Naive B cell (primary cell): ENCODE measurements around the gene CNGA3. TPM values are rescaled to one million over a fixed set of nuclear protein-coding genes. Genes with fewer than 3 reads are reported as not detected.

Experiments used
- ATAC-seq, 2 donors: fragments of 150-1000 bp; cut with Tn5 transposase; 2 replicates each; pipeline ENCODE4 v1.10.0; 2021; ENCODE audit warnings: low read depth in 2 of 2, mild to moderate bottlenecking in 2 of 2, moderate library complexity in 2 of 2
- DNase-seq: peaks from one replicate; pipeline ENCODE4 v3.0.0; 2022
- H3K27ac Mint-ChIP-seq, 6 donors: one replicate each; pipeline ENCODE4 v1.8.0; 2020 to 2022; ENCODE audit warnings: mild to moderate bottlenecking in 6 of 6, mixed read lengths in 6 of 6, moderate library complexity in 5 of 6, inconsistent platforms in 2 of 6
- H3K27me3 Mint-ChIP-seq, 3 donors: one replicate each; pipeline ENCODE4 v1.8.0; 2021 to 2022; ENCODE audit warnings: mixed read lengths in 3 of 3, mild to moderate bottlenecking in 1 of 3
- H3K36me3 Mint-ChIP-seq, 2 donors: one replicate each; pipeline ENCODE4 v1.8.0; 2020 to 2022; ENCODE audit warnings: mixed read lengths in 2 of 2, inconsistent platforms in 1 of 2, mild to moderate bottlenecking in 1 of 2
- H3K4me1 Mint-ChIP-seq, 3 donors: one replicate each; pipeline ENCODE4 v1.8.0; 2020 to 2022; ENCODE audit warnings: mixed read lengths in 3 of 3, inconsistent platforms in 1 of 3, mild to moderate bottlenecking in 1 of 3, moderate library complexity in 1 of 3
- H3K4me3 Mint-ChIP-seq, 8 donors: one replicate each; pipeline ENCODE4 v1.8.0; 2020 to 2022; ENCODE audit warnings: mild to moderate bottlenecking in 8 of 8, mixed read lengths in 8 of 8, moderate library complexity in 8 of 8, inconsistent platforms in 2 of 8
- H3K9me3 Mint-ChIP-seq, 7 donors: one replicate each; pipeline ENCODE4 v1.8.0; 2020 to 2022; ENCODE audit warnings: mixed read lengths in 7 of 7, mild to moderate bottlenecking in 5 of 7, inconsistent platforms in 2 of 7, moderate library complexity in 1 of 7
- polyA plus RNA-seq, 6 donors: library from polyadenylated mRNA; unstranded; fragments of 300-500 nt; fragmentation: Illumina TruSeq; gene quantifications; one replicate each; pipeline ENCODE4 v1.2.3, GENCODE V29; 2021; ENCODE audit warnings: low read depth in 6 of 6

CNGA3 gene
- polyA plus RNA-seq, 6 donors from 2014 or later: not detected

GRCh38 chr2:98374286-98374685 lies 28.0 kb downstream of the CNGA3 start:
- Mint-ChIP-seq H3K27ac (peak overlapping the region in 1 of 6 donors; percentile 61), H3K36me3 (no peaks in the 10 kb centered on the region), H3K27me3 (peaks cover 41 to 62% (median 60%) of the 10 kb centered on the region in 3 donors), H3K9me3 (peaks cover 0 to under 1% (median 0%) of the 10 kb centered on the region in 7 donors), H3K4me3 (no peak overlapping the region), H3K4me1 (no peaks in the 10 kb centered on the region)
- ATAC-seq: no peak
- no peak for DNase-seq

GRCh38 chr2:98374958-98375570 lies 28.8 kb downstream of the CNGA3 start:
- no peak overlapping the region for H3K4me3 Mint-ChIP-seq
- H3K27ac Mint-ChIP-seq: no peak overlapping the region
- no peaks in the 10 kb centered on the region for H3K36me3 Mint-ChIP-seq
- DNase-seq: no peak
- no peak for ATAC-seq
- H3K9me3 Mint-ChIP-seq: no peaks in the 10 kb centered on the region
- no peaks in the 10 kb centered on the region for H3K4me1 Mint-ChIP-seq
- H3K27me3 Mint-ChIP-seq: peaks cover 41 to 67% (median 65%) of the 10 kb centered on the region in 3 donors

DNA sequence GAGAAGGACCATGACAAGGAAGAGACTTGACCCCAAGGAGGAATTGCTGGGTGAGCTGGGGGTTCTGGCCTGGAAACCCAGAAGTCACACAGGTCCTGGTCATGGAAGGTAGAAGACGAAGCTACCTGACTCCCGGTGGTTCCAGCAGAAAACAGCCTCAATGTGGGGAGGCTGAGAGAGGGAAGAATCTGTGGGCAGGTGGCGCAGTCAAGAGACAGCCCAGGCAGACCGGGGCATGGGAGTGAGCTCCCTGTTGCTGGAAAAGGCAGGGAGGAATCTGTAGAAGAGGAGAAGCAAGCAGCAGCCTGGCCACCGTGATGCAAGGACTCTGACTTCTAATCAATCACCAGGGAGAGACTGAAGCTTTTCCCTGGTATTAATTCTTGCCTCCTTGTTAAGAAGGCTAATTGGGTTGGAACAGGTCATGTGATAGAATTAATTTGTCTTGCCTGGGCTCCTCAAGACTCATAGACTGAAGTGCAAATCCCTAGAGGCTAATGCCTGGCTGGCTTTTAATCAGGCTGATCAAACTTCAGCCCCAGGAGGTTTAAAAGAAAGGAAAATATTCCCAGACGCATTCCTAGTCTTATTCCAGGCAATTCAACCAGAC lies 30.1 kb downstream of the CNGA3 start:
- ATAC-seq: no peak
- no peak overlapping the region for H3K27ac Mint-ChIP-seq
- no peaks in the 10 kb centered on the region for H3K9me3 Mint-ChIP-seq
- peaks cover 33 to 72% (median 61%) of the 10 kb centered on the region in 3 donors for H3K27me3 Mint-ChIP-seq
- H3K36me3 Mint-ChIP-seq: no peaks in the 10 kb centered on the region
- no peak for DNase-seq
- peak overlapping the region in 1 of 8 donors; percentile 22 for H3K4me3 Mint-ChIP-seq
- H3K4me1 Mint-ChIP-seq: no peaks in the 10 kb centered on the region

DNA sequence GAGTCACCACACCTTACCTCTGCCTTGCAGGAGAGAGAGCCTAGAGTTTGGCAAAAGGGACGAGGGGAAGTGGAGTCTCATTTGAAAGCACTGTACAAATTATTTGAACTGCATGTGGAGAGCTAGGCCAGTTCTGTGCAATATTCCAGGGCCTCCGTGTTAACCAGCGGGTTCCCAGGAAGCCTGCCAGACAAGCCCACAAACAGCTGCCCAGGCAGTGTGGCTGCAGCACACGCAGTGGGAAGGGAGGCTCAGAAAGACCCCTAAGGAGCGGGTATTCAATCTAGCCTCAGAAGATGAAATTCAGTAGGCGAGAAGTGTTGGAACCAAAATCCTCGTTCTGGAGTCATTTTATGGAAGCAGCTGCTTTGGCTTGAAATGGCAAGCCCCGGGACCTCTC lies 30.7 kb downstream of the CNGA3 start:
- no peak overlapping the region for H3K27ac Mint-ChIP-seq

GRCh38 chr2:98377544-98377943 lies 31.3 kb downstream of the CNGA3 start:
- Mint-ChIP-seq H3K4me1 (no peaks in the 10 kb centered on the region), H3K4me3 (no peak overlapping the region), H3K27me3 (peaks cover 24 to 69% (median 58%) of the 10 kb centered on the region in 3 donors), H3K36me3 (no peaks in the 10 kb centered on the region), H3K9me3 (no peaks in the 10 kb centered on the region), H3K27ac (peak overlapping the region in 1 of 6 donors; percentile 82)
- no peak for ATAC-seq
- no peak for DNase-seq

More for the DNA sequence above, 30.7 kb downstream of the CNGA3 start:
- Mint-ChIP-seq H3K27me3 (peaks cover 28 to 72% (median 61%) of the 10 kb centered on the region in 3 donors), H3K4me1 (no peaks in the 10 kb centered on the region), H3K9me3 (no peaks in the 10 kb centered on the region), H3K36me3 (no peaks in the 10 kb centered on the region), H3K4me3 (no peak overlapping the region)
- DNase-seq (no peak), ATAC-seq (no peak)

DNA sequence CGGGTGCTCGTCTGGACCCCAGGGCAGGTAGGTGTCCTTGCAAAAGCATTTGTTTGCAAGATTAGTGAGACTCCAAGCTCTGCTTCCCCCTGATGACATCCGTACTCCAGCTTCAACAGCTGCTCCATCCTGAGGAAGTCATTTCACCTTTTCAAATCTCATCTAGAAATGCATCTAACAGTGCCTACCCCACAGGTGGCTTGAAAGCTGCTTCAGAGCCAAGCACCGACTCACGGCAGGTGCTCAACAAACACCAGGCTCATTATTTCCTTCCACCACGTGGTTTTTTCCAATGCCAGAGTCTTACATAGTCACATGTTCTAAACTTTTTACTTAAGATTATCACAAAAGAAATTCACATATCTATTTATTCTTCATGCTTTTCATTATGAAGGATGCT lies 31.9 kb downstream of the CNGA3 start:
- DNase-seq (no peak), ATAC-seq (no peak)
- Mint-ChIP-seq H3K4me3 (no peak overlapping the region), H3K36me3 (no peaks in the 10 kb centered on the region), H3K4me1 (no peaks in the 10 kb centered on the region), H3K27ac (peak overlapping the region in 1 of 6 donors; percentile 63), H3K9me3 (no peaks in the 10 kb centered on the region), H3K27me3 (peaks cover 19 to 63% (median 52%) of the 10 kb centered on the region in 3 donors)

GRCh38 chr2:98378901-98379300 lies 32.6 kb downstream of the CNGA3 start:
- Mint-ChIP-seq H3K9me3 (no peaks in the 10 kb centered on the region), H3K4me1 (no peaks in the 10 kb centered on the region), H3K36me3 (no peaks in the 10 kb centered on the region), H3K27me3 (peaks cover 19 to 60% (median 48%) of the 10 kb centered on the region in 3 donors), H3K4me3 (no peak overlapping the region), H3K27ac (no peak overlapping the region)
- no peak for DNase-seq
- ATAC-seq: no peak

DNA sequence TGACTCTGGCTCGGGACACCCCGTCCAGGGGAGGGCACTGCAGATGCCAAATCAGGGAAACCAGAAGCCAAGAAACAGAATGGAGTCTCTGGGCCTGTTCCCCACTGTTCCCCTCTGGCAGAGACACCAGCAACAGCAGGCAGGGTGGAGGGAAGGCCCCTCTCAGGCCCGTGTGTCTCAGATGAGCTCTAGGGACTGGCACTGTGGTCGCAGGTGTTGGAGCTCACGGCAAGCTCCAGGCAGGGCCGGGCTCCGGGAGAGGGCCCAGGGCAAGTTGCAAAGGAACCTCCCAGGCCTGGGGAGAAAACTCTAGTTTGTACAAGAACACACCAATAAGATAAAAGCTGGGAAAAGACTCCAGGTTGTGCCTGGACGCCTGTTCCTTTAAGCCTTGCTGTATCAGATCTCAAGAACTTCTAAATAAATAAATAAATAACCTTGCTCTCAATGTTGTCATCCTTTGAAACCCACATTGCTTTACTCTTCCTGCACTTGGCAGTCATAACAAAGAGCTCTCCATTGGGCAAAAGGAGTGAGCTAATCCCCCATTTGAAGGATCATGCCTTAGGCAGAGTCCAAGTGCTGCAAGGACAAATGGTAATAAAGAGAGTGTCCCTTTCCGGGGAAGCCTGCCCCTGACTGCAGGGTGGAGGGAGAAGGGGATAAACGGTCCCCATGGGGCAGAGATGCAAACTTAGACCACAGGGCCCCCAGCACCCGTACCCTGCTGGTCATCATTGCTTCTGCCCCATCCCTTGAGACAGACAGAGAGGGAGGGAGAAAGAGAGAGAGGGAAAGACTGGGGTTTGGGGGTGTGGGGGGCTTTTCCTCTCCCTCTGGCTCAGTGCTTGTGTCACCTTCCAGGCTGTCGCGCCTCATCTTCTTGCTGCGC lies 33.3 kb downstream of the CNGA3 start:
- Mint-ChIP-seq H3K9me3 (no peaks in the 10 kb centered on the region), H3K27me3 (peaks cover 14 to 53% (median 46%) of the 10 kb centered on the region in 3 donors), H3K36me3 (no peaks in the 10 kb centered on the region), H3K4me1 (no peaks in the 10 kb centered on the region), H3K27ac (no peak overlapping the region), H3K4me3 (no peak overlapping the region)
- DNase-seq (no peak), ATAC-seq (no peak)

DNA sequence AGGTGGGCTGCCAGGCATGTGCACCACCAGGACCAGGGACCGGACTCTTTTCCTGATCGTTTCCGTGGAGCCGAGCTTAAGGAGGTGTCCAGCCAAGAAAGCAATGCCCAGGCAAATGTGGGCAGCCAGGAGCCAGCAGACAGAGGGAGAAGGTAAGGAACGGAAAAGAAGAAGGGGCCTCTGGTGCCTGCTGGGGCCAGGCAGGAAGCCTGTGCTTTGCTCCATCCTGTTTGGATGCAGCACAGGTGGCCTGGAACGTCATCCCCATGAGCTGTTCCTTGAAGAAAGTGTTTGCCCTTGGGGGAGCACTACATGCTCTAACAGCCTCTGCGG lies 33.9 kb downstream of the CNGA3 start:
- Mint-ChIP-seq H3K27ac (no peak overlapping the region), H3K4me3 (no peak overlapping the region), H3K9me3 (peaks cover 0 to 2% (median 0%) of the 10 kb centered on the region in 7 donors), H3K27me3 (peaks cover 13 to 49% (median 47%) of the 10 kb centered on the region in 3 donors), H3K36me3 (no peaks in the 10 kb centered on the region), H3K4me1 (peaks cover 0 to 4% (median 0%) of the 10 kb centered on the region in 3 donors)
- DNase-seq: no peak
- ATAC-seq: no peak

DNA sequence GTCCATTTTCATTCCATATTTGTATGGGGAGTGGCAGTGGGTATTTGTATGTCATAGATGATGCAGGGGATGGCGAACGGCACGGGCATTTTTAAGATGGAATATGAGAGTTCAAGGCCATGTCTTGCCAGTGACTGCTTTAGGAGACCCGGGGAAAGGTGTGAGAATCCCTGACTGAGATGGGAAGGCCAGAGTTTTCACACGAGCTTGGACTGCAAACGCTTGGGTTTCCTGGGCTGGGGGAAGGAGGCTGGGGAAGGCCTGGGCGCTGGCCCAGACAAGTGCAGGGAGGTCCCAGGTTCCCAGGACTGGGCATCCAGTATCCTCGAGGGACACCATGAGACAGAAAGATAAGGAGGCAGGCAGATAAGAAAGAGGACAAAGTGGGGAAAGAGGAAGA lies 35.2 kb downstream of the CNGA3 start:
- Mint-ChIP-seq H3K4me3 (no peak overlapping the region), H3K4me1 (peaks cover 0 to 4% (median 0%) of the 10 kb centered on the region in 3 donors), H3K36me3 (no peaks in the 10 kb centered on the region), H3K27me3 (peaks cover 10 to 37% (median 36%) of the 10 kb centered on the region in 3 donors), H3K27ac (peak overlapping the region in 2 of 6 donors; percentile 14 to 46), H3K9me3 (peaks cover 0 to 2% (median 0%) of the 10 kb centered on the region in 7 donors)
- DNase-seq: no peak
- ATAC-seq: no peak

GRCh38 chr2:98382086-98382485 lies 35.8 kb downstream of the CNGA3 start:
- peaks cover 5 to 37% (median 30%) of the 10 kb centered on the region in 3 donors for H3K27me3 Mint-ChIP-seq
- ATAC-seq (no peak), DNase-seq (no peak)
- peaks cover 0 to 2% (median 0%) of the 10 kb centered on the region in 7 donors for H3K9me3 Mint-ChIP-seq
- peaks cover 0 to 4% (median 0%) of the 10 kb centered on the region in 3 donors for H3K4me1 Mint-ChIP-seq
- H3K36me3 Mint-ChIP-seq: no peaks in the 10 kb centered on the region
- H3K27ac Mint-ChIP-seq: peak overlapping the region in 2 of 6 donors; percentile 31 to 46
- no peak overlapping the region for H3K4me3 Mint-ChIP-seq

DNA sequence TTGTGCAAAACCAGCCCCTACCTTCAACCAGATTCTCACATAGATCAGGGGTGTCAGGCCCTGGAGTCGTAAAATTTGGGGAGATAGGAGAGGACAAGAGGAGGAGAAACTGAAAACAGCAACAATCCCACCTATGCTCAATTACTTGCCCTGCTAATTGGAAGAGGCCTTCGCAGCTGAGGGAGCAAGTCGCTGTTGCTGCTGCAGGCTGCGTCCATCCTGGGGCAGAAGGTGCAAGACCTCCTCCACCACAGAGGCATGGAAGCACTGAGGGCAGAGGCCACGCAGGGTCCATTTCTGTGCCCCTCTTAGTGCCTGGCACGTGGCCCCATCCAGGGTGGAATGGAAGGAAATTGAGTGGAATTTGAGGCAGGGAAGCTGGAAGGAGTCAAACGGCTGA lies 36.5 kb downstream of the CNGA3 start:
- Mint-ChIP-seq H3K27ac (no peak overlapping the region), H3K4me1 (peaks cover 0 to 4% (median 0%) of the 10 kb centered on the region in 3 donors), H3K36me3 (no peaks in the 10 kb centered on the region), H3K9me3 (peaks cover 0 to 2% (median 0%) of the 10 kb centered on the region in 7 donors), H3K27me3 (peaks cover 5 to 39% (median 26%) of the 10 kb centered on the region in 3 donors), H3K4me3 (no peak overlapping the region)
- ATAC-seq (no peak), DNase-seq (no peak)

- H3K4me1 Mint-ChIP-seq: peaks cover 0 to 4% (median 0%) of the 10 kb centered on the region in 3 donors
Measured at GRCh38 chr2:98383166-98383565, 36.9 kb downstream of the CNGA3 start.

More at GRCh38 chr2:98383166-98383565, 36.9 kb downstream of the CNGA3 start:
- DNase-seq (no peak), ATAC-seq (no peak)
- Mint-ChIP-seq H3K4me3 (peak overlapping the region in 1 of 8 donors; percentile 35), H3K27ac (no peak overlapping the region), H3K36me3 (no peaks in the 10 kb centered on the region), H3K27me3 (peaks cover 5 to 44% (median 25%) of the 10 kb centered on the region in 3 donors), H3K9me3 (peaks cover 0 to 2% (median 0%) of the 10 kb centered on the region in 7 donors)
